Spleen (tissue), 7 donors: ENCODE data around the gene DCP1A.

ENCODE experiments used
- CTCF ChIP-seq, 11 experiments: fragments of 200-600 bp in 7 of 11; fragments of 450-650 bp in 4 of 11; sonication (generic) in 4 of 11; IDR thresholded peaks in 8 of 11; conservative IDR thresholded peaks in 3 of 11; 1 replicate in 7 of 11; 2 replicates in 4 of 11; pipeline versions ENCODE4 v1.4.0 to v1.8.0; 2016 to 2021; ENCODE audit warnings: antibody characterized with exemption in 11 of 11, inconsistent platforms in 4 of 11, mild to moderate bottlenecking in 1 of 11
- POLR2AphosphoS5 ChIP-seq, 3 donors: sonication (generic); formaldehyde crosslinking; IDR thresholded peaks; one replicate each; pipeline ENCODE4 v1.5.1; 2017; ENCODE audit warnings: antibody characterized with exemption in 3 of 3
- donor health status: DM: no; HTN: no; CAD: no; lungs with moderate emphysema.
- donor health status: DM: no; HTN: no; CAD: no.
- donor health status: DM: no; HTN: no; CAD: no.

DNA sequence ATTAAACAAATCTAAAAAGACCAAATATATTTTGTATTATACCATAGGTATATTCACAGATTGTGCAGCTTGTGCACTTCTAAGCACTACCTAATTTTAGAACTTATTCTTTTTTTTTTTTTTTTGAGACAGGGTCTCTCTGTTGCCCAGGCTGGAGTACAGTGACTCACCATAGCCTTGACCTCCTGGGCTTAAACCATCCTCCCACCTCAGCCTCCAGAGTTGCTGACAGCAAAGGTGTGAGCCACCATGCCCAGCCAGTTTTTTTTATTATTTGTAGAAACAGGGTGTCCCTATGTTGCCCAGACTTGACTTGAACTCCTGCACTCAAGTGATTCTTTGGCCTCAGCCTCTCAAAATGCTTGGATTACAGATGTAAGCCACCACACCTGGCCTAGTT lies 79.6 kb downstream of the DCP1A start:
- TF ChIP-seq CTCF (IDR thresholded peaks at IDR 0.05 in 8 of 11, conservative IDR thresholded peaks at IDR 0.05 in 3 of 11) (no peak), POLR2AphosphoS5 (IDR thresholded peaks at IDR 0.05) (no peak)
